ENCODE data around the gene SLC6A6. TPM values are rescaled to one million over a fixed set of nuclear protein-coding genes. Genes with fewer than 3 reads are reported as not detected.

SLC6A6 gene
- polyA plus RNA-seq, 1 donor (not counting 4 experiments of a cell fraction or from before 2014, with no cell fraction given), result 8.3 TPM

- Histone ChIP-seq H3K27ac (ENCODE audit: control insufficient read depth, insufficient read depth, low read length) (no peak overlapping the region), H3K4me1 (ENCODE audit: control insufficient read depth, extremely low read depth, insufficient read depth, low read length) (no peaks in the 10 kb centered on the region), H3K9me1 (ENCODE audit: control insufficient read depth, extremely low read depth, insufficient read depth, low read length) (no peaks in the 10 kb centered on the region), H3K27me3 (ENCODE audit: control insufficient read depth, extremely low read depth, insufficient read depth, low read length) (no peaks in the 10 kb centered on the region), H3K79me2 (ENCODE audit: control insufficient read depth, insufficient read depth, low read length) (no peaks in the 10 kb centered on the region), H2AFZ (ENCODE audit: control insufficient read depth, low read length) (no peak overlapping the region), H3K9ac (ENCODE audit: control insufficient read depth, extremely low read depth, insufficient read depth, low read length) (no peak overlapping the region), H3K4me2 (ENCODE audit: control insufficient read depth, extremely low read depth, insufficient read depth, low read depth, low read length) (no peak overlapping the region), H3K4me3 (ENCODE audit: control insufficient read depth in 2 of 3, extremely low read depth in 1 of 3, insufficient read depth in 2 of 3, low read depth in 1 of 3, low read length in 3 of 3) (no peak overlapping the region), H3K9me3 (ENCODE audit: control insufficient read depth, low read depth, low read length) (no peaks in the 10 kb centered on the region), H4K20me1 (ENCODE audit: control insufficient read depth, extremely low read depth, insufficient read depth, low read length) (no peaks in the 10 kb centered on the region), H3K36me3 (ENCODE audit: control insufficient read depth in 2 of 2, extremely low read depth in 1 of 2, insufficient read depth in 2 of 2, low read length in 2 of 2) (peaks cover 4 to 5% of the 10 kb centered on the region in 2 experiments)
- FAIRE-seq, result no peak
- no peak for DNase-seq (ENCODE audit: low read depth, low spot score)
- no peak for TF ChIP-seq CTCF (optimal IDR thresholded peaks at IDR 0.05 in 1 of 3, IDR thresholded peaks at IDR 0.05 in 1 of 3, conservative IDR thresholded peaks at IDR 0.05 in 1 of 3; ENCODE audit: extremely low read depth in 1 of 3, insufficient read depth in 2 of 3, low read length in 3 of 3)
- dilution Hi-C loops (cut with MboI; ENCODE audit: extremely low pct_ligation_motif_present, low sequenced_read_pairs), result no loop called here
Observed at GRCh38 chr3:14464521-14464920, 62.1 kb downstream of the SLC6A6 start.

- H3K36me3 ChIP-seq (ENCODE audit: control insufficient read depth in 2 of 2, extremely low read depth in 1 of 2, insufficient read depth in 2 of 2, low read length in 2 of 2), result peaks cover 4 to 5% of the 10 kb centered on the region in 2 experiments
- no peak for TF ChIP-seq EZH2 (IDR thresholded peaks at IDR 0.05; ENCODE audit: low read length)
- no peak for TF ChIP-seq CTCF (optimal IDR thresholded peaks at IDR 0.05 in 1 of 3, IDR thresholded peaks at IDR 0.05 in 1 of 3, conservative IDR thresholded peaks at IDR 0.05 in 1 of 3; ENCODE audit: extremely low read depth in 1 of 3, insufficient read depth in 2 of 3, low read length in 3 of 3)
- H3K9me1 ChIP-seq (ENCODE audit: control insufficient read depth, extremely low read depth, insufficient read depth, low read length), result no peaks in the 10 kb centered on the region
- no peak overlapping the region for H3K4me3 ChIP-seq (ENCODE audit: control insufficient read depth in 2 of 3, extremely low read depth in 1 of 3, insufficient read depth in 2 of 3, low read depth in 1 of 3, low read length in 3 of 3)
- no peaks in the 10 kb centered on the region for H3K79me2 ChIP-seq (ENCODE audit: control insufficient read depth, insufficient read depth, low read length)
- DNase-seq (ENCODE audit: low read depth, low spot score) (no peak), FAIRE-seq (no peak)
- dilution Hi-C loops (cut with MboI; ENCODE audit: extremely low pct_ligation_motif_present, low sequenced_read_pairs), result no loop called here
- H2AFZ ChIP-seq (ENCODE audit: control insufficient read depth, low read length), result no peak overlapping the region
- H3K27ac ChIP-seq (ENCODE audit: control insufficient read depth, insufficient read depth, low read length), result no peak overlapping the region
- no peaks in the 10 kb centered on the region for H3K4me1 ChIP-seq (ENCODE audit: control insufficient read depth, extremely low read depth, insufficient read depth, low read length)
- no peaks in the 10 kb centered on the region for H3K27me3 ChIP-seq (ENCODE audit: control insufficient read depth, extremely low read depth, insufficient read depth, low read length)
- H3K9ac ChIP-seq (ENCODE audit: control insufficient read depth, extremely low read depth, insufficient read depth, low read length), result no peak overlapping the region
- no peaks in the 10 kb centered on the region for H3K9me3 ChIP-seq (ENCODE audit: control insufficient read depth, low read depth, low read length)
- H3K4me2 ChIP-seq (ENCODE audit: control insufficient read depth, extremely low read depth, insufficient read depth, low read depth, low read length), result no peak overlapping the region
- H4K20me1 ChIP-seq (ENCODE audit: control insufficient read depth, extremely low read depth, insufficient read depth, low read length), result no peaks in the 10 kb centered on the region
Observed at GRCh38 chr3:14465425-14465824, 63.0 kb downstream of the SLC6A6 start.
